Endothelial cell of umbilical vein (primary cell): ENCODE data around the gene FLVCR2. TPM values are rescaled to one million over a fixed set of nuclear protein-coding genes. Genes with fewer than 3 reads are reported as not detected.

Experiments used
- BruUV-seq: library from RNA; stranded (reverse); fragments of 400-500 nt; replicated peaks from 2 replicates; lab custom pipeline; 2021; lab: Mats Ljungman, UMichigan
- CTCF ChIA-PET: fragments of 300-600, 350-600 bp; sonication (Branson Sonifier 250); formaldehyde crosslinking; loops from one replicate; lab custom pipeline; 2021; ENCODE audit warnings: antibody characterized with exemption, inconsistent platforms; lab: Charles Lee
- POLR2A ChIA-PET: fragments of 300-600, 350-600 bp; sonication (Branson Sonifier 250); formaldehyde crosslinking; loops from one replicate; lab custom pipeline; 2021; ENCODE audit warnings: antibody characterized with exemption, inconsistent platforms; lab: Charles Lee
- DNase-seq: peaks from one replicate; pipeline ENCODE4 v3.0.0-alpha.2; 2011; ENCODE audit warnings: low read depth, low spot score
- FAIRE-seq: peaks from 2 replicates; lab custom pipeline; 2011; peaks lifted over from hg19 to GRCh38; lab: Jason Lieb, UNC
- H2AFZ ChIP-seq: 2 replicates; pipeline ENCODE4 v1.6.0; 2012; ENCODE audit warnings: low read depth, low read length, control low read depth, inconsistent platforms
- H3K27ac ChIP-seq: 2 replicates; pipeline ENCODE4 v1.5.1; 2011; ENCODE audit warnings: low read depth, mild to moderate bottlenecking, control low read depth, low read length, moderate library complexity; ENCODE audit not compliant: insufficient read depth
- H3K27me3 ChIP-seq, 2 experiments: 2 replicates each; pipeline versions ENCODE4 v1.6.0 to v1.6.1; 2011; ENCODE audit warnings: low read length in 2 of 2, mixed read lengths in 1 of 2; ENCODE audit not compliant: control insufficient read depth in 2 of 2, insufficient read depth in 2 of 2
- H3K36me3 ChIP-seq, 2 experiments: 2 replicates in 1 of 2; 3 replicates in 1 of 2; pipeline ENCODE4 v1.5.1; 2011; ENCODE audit warnings: low read length in 2 of 2, mild to moderate bottlenecking in 1 of 2, moderate library complexity in 1 of 2; ENCODE audit not compliant: control insufficient read depth in 2 of 2, insufficient read depth in 2 of 2; ENCODE audit errors: extremely low read depth in 1 of 2
- H3K4me1 ChIP-seq: 3 replicates; pipeline ENCODE4 v1.5.1; 2011; ENCODE audit warnings: mild to moderate bottlenecking, low read length; ENCODE audit not compliant: control insufficient read depth, insufficient read depth; ENCODE audit errors: extremely low read depth
- H3K4me2 ChIP-seq: 2 replicates; pipeline ENCODE4 v1.6.1; 2011; ENCODE audit warnings: low read length, control low read depth, mixed read lengths; ENCODE audit not compliant: insufficient read depth
- H3K4me3 ChIP-seq, 3 experiments: fragments of 200-600 bp in 1 of 3; sonication (generic), shearing (Covaris generic) in 1 of 3; replicated peaks in 1 of 3; 2 replicates each; pipeline ENCODE4 v1.5.1; 2011 to 2016; ENCODE audit warnings: control low read depth in 3 of 3, low read length in 3 of 3, mild to moderate bottlenecking in 2 of 3, inconsistent platforms in 1 of 3, low read depth in 1 of 3, moderate library complexity in 1 of 3; ENCODE audit not compliant: insufficient read depth in 1 of 3
- H3K79me2 ChIP-seq: 2 replicates; pipeline ENCODE4 v1.6.0; 2012; ENCODE audit warnings: low read length, inconsistent platforms; ENCODE audit not compliant: control insufficient read depth, insufficient read depth
- H3K9ac ChIP-seq: replicated peaks from 2 replicates; pipeline ENCODE3; 2011; ENCODE audit warnings: low read length, control low read depth; ENCODE audit not compliant: insufficient read depth; ENCODE audit errors: extremely low read depth
- H3K9me1 ChIP-seq: replicated peaks from 3 replicates; pipeline ENCODE4 v1.6.0; 2011; ENCODE audit warnings: mild to moderate bottlenecking, low read length; ENCODE audit not compliant: control insufficient read depth, insufficient read depth; ENCODE audit errors: extremely low read depth
- H3K9me3 ChIP-seq: replicated peaks from 2 replicates; pipeline ENCODE4 v1.5.1; 2012; ENCODE audit warnings: low read length, inconsistent platforms; ENCODE audit not compliant: control insufficient read depth, insufficient read depth
- H4K20me1 ChIP-seq: replicated peaks from 2 replicates; pipeline ENCODE3; 2011; ENCODE audit warnings: mild to moderate bottlenecking, low read length; ENCODE audit not compliant: control insufficient read depth, insufficient read depth; ENCODE audit errors: extremely low read depth
- EZH2 ChIP-seq: IDR thresholded peaks from 2 replicates; pipeline ENCODE4 v1.6.1; 2012; ENCODE audit warnings: borderline replicate concordance, low read depth, mild to moderate bottlenecking, moderate library complexity, low read length, inconsistent platforms; ENCODE audit not compliant: severe bottlenecking
- FOS ChIP-seq: IDR thresholded peaks from 2 replicates; pipeline ENCODE4 v1.6.1; 2011; ENCODE audit warnings: mild to moderate bottlenecking, low read length, moderate library complexity, borderline replicate concordance; ENCODE audit not compliant: insufficient read depth
- GATA2 ChIP-seq: IDR thresholded peaks from 2 replicates; pipeline ENCODE4 v1.7.0; 2011; ENCODE audit warnings: low read depth, mild to moderate bottlenecking, moderate library complexity, mixed read lengths, low read length; ENCODE audit not compliant: insufficient read length, insufficient read depth
- JUN ChIP-seq: IDR thresholded peaks from 2 replicates; pipeline ENCODE4 v1.6.1; 2011; ENCODE audit warnings: borderline replicate concordance, low read depth; ENCODE audit not compliant: insufficient read length, insufficient read depth
- MAX ChIP-seq: IDR thresholded peaks from 2 replicates; pipeline ENCODE4 v1.6.1; 2011; ENCODE audit not compliant: insufficient read depth, insufficient read length
- MYC ChIP-seq: IDR thresholded peaks from one replicate; pipeline ENCODE4 v1.6.1; 2011; ENCODE audit warnings: mild to moderate bottlenecking, low read depth, low read length
- POLR2A ChIP-seq: IDR thresholded peaks from 2 replicates; pipeline ENCODE4 v1.6.1; 2012; ENCODE audit warnings: low read depth, mild to moderate bottlenecking, control low read depth, low read length
- POLR2AphosphoS5 ChIP-seq: IDR thresholded peaks from 2 replicates; pipeline ENCODE4 v1.6.1; 2012; ENCODE audit warnings: low read depth, mild to moderate bottlenecking, control low read depth, low read length, moderate library complexity; ENCODE audit not compliant: insufficient read depth
- dilution Hi-C: fragments of 300-500 bp; cut with MboI; formaldehyde crosslinking; loops from one replicate; pipeline ENCODE4 v1.15.0; 2019; ENCODE audit warnings: low sequenced_read_pairs; ENCODE audit not compliant: extremely low pct_ligation_motif_present
- intact Hi-C: fragments of 100-400 bp; cut with micrococcal nuclease; formaldehyde crosslinking; loops from one replicate; pipeline ENCODE4 v1.10.0; 2022
- polyA plus RNA-seq, 4 experiments: library from polyadenylated mRNA; depleted of rRNA in 3 of 4; stranded (reverse) in 3 of 4; unstranded in 1 of 4; fragments of >200 nt; gene quantifications; 2 replicates each; pipeline versions ENCODE4 v1.2.1 to v1.2.3, GENCODE V29; 2011 to 2012; ENCODE audit warnings: missing spikeins in 1 of 4
- total RNA-seq: library from RNA; stranded (reverse); gene quantifications from 2 replicates; pipeline ENCODE4 v1.2.3, GENCODE V29; 2021
- TF ChIP-seq, protein P1 (sequence below), 2 donors: IDR thresholded peaks; 1 replicate in 1 of 2; 2 replicates in 1 of 2; pipeline ENCODE4 v1.5.1; 2011; ENCODE audit warnings: low read length in 2 of 2, mild to moderate bottlenecking in 2 of 2, moderate library complexity in 2 of 2, control low read depth in 1 of 2, inconsistent platforms in 1 of 2, low read depth in 1 of 2; ENCODE audit not compliant: insufficient read depth in 1 of 2; ENCODE audit errors: extremely low read depth in 1 of 2

The FLVCR2 gene
- total and polyA plus RNA-seq, 2 donors (not counting 3 experiments of a cell fraction or from before 2014, with no cell fraction given), result 1.4 to 4.9 TPM

GRCh38 chr14:75539162-75539560, 39.3 kb upstream of the FLVCR2 start:
- BruUV-seq, result no TSS peak
- intact Hi-C loops, result no loop called here

More at GRCh38 chr14:75539162-75539560, 39.3 kb upstream of the FLVCR2 start:
- dilution Hi-C loops, result no loop called here
- POLR2A ChIA-PET, result no interaction called here
- Histone ChIP-seq H3K79me2 (no peaks in the 10 kb centered on the region), H2AFZ (no peak overlapping the region), H3K4me3 (no peak overlapping the region), H3K27ac (no peak overlapping the region), H3K4me2 (no peak overlapping the region), H3K36me3 (no peaks in the 10 kb centered on the region), H3K9me1 (no peaks in the 10 kb centered on the region), H4K20me1 (no peaks in the 10 kb centered on the region), H3K9ac (no peak overlapping the region), H3K9me3 (no peaks in the 10 kb centered on the region), H3K27me3 (no peaks in the 10 kb centered on the region), H3K4me1 (peaks cover 18% of the 10 kb centered on the region)
- no peak for DNase-seq
- CTCF ChIA-PET, result interaction anchor here (1.1 kb wide), 1 partner anchor 10 kb away, joined by 3 read pairs; no protein-coding TSS in a partner anchor
- FAIRE-seq, result no peak
- TF ChIP-seq JUN, result no peak
- TF ChIP-seq MYC, result no peak
- TF ChIP-seq MAX, result no peak
- TF ChIP-seq, protein P1, sequence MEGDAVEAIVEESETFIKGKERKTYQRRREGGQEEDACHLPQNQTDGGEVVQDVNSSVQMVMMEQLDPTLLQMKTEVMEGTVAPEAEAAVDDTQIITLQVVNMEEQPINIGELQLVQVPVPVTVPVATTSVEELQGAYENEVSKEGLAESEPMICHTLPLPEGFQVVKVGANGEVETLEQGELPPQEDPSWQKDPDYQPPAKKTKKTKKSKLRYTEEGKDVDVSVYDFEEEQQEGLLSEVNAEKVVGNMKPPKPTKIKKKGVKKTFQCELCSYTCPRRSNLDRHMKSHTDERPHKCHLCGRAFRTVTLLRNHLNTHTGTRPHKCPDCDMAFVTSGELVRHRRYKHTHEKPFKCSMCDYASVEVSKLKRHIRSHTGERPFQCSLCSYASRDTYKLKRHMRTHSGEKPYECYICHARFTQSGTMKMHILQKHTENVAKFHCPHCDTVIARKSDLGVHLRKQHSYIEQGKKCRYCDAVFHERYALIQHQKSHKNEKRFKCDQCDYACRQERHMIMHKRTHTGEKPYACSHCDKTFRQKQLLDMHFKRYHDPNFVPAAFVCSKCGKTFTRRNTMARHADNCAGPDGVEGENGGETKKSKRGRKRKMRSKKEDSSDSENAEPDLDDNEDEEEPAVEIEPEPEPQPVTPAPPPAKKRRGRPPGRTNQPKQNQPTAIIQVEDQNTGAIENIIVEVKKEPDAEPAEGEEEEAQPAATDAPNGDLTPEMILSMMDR (IDR thresholded peaks at IDR 0.05; ENCODE audit: extremely low read depth in 1 of 2, insufficient read depth in 1 of 2, low read depth in 1 of 2, low read length in 2 of 2), result no peak
- TF ChIP-seq GATA2, result no peak
- no peak for TF ChIP-seq POLR2A
- no peak for TF ChIP-seq FOS
- TF ChIP-seq EZH2, result no peak
- TF ChIP-seq POLR2AphosphoS5, result no peak
